ENCODE data around the gene HEPHL1.
A peak's percentile ranks its signal among the peaks of the same experiment; 100 is the strongest.

Gene HEPHL1

DNA sequence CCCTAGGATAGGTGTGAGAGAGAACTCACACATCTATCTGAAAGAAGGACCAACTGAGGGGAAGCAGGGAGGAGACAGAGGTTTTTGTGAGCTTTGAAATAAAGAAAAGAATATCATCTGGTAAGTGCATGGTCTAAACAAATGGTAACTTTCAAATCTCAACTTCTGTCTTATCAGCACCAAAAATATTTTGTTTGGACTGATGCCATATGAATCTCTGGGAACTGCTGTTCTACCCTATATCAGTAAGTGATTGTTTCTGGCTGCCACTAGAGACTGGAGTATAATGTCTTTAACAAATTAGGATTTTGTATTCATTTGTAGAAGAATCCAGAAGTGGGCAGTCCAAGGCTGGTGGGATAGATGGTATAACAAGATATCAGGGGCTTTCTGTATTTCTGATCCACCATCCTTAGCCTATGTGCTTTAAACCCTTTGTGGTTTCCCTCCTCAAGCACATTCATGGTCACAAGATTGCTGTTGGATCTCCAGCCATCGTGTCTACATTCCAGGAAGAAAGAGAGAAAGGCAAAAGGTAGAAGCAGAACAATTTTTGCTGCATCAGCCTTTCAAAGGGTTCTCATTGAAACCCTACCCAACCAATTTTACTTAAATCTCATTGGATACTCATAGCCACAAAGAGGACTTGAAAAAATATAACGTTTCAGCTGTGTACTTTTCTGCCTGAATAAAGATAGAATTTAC lies 4.7 kb downstream of the HEPHL1 start:
- no peak for DNase-seq

DNA sequence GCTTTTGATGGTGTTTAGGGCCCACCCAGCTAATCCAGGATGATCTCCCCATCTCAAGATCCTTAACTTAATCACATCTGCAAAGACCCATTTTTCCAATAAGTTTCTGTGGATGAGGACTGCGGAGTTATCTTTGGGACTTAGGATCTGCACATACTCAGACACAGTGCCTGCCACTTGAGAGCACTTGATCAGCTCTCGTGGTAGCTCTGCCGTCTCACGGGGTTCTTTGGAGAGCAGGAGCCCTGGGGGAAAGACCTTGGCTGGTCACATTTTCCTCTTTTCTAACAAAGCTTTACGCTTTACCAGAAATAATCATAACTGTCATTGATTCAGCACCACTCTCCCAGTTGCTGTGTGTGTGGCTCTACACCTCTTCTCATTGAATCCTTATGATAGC lies 6.1 kb downstream of the HEPHL1 start:
- DNase-seq, result no peak

DNA sequence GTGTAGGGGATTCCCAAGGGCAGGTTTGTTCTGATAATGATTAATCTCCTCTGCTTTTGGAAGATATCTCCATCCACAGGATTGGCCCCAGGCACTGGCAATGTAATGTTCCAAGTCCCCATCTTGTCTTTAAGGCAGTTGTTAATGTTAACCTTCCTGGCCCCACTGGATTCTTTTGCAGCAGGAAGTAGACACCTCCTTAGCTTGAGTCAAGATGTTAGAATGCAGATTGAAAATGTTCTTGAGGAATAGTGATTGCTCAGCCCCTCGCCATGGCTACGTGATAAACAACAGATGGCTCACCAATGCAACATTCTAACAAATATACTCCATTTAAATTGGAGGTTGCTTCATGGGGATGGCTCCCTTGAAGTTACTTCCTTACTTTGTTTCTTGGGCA lies 7.3 kb downstream of the HEPHL1 start:
- DNase-seq, result no peak

DNA sequence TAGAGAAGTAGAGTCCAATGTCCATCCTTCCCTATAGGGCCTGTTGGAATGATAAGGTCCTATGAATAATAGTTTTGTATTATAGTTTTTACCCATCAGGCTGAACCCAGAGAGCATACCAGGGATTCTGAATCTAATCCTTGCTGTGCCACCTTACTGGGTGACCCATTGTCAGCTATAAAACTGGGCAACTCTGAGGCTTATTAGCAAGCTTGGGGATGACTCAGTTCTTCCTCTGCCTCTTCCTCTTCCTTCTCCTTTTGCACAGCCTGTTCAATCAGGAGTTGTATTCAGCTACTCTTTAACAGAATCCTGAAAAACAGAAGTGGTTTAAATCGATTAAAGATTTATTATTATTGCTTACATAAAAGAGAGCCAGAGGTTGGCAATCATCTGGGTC lies 8.9 kb downstream of the HEPHL1 start:
- no peak for DNase-seq

DNA sequence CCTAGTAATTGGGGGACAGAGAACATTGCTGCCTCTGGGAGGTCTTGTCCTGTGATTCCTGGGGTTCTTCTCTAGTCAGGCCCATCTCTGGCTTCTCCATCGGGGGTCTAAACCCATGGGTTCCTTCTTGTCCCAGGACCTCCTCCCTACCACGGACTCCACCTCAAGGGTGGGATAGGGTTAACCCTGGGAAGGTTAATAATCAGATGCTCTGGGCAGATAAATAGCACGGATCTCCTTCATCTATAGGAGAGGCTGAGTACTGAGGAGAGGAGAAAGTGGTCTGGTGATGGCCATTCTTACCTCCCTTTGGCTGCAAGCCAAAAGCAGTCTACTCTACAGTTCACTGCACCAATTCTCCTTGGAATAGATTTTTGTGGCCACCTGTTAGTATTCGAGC lies 10.5 kb downstream of the HEPHL1 start:
- DNase-seq, result no peak

DNA sequence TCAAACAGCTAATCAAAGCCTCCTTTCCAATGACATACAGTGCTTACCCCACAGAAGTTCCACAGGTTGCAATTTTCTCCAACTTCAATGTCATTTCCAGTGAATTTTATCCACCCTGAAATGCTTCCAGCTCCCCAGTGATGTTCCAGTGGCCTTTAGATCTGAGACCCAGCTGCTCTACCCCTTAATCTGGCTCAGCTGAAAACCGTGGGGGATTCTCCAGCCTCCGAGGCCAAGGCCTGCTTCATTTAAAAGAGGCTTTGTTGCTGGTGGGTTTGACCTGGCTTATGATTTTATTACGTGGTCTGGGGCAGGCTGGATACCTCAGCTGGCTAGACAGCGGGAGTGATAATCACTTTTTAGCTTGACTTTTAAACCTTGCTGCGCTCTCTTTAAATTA lies 10.9 kb downstream of the HEPHL1 start:
- DNase-seq, result no peak

DNA sequence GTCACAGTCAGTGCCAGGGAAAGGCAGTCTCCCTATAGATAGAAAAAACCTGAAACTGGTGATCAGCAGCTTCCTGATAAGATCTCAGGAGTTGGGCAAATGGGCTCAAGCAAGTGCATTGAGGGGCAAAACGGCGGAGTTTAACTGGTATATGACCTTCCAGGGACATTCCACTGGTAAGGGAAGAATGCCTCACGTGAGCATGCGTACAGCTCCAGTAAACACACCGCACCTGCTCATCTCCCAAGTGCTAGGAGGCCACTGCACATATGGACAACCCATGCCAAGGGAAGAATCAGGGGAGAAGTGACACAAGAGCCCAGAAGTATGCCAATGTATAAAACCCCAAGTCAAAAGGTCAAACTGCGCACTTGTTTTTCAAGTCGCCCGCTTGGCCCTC lies 11.6 kb downstream of the HEPHL1 start:
- DNase-seq, result no peak

DNA sequence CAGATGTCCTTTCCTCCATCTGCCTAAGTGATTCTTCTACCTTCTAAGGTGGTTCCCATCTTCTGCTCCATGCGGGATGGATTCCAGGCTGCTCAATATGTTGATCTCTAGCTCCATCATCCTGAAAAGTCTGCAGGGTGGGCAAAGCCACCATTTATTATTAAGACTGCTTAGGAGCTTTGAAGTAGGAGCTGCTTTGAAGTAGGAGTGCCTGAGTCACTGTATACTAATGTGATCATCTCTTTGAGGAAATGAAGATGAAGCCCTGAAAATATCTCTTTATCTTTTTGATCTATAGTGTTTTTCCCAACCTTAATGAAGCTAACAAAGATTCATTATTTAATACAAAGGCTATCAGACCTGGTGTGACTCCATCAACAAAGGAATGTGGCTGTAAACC lies 13.1 kb downstream of the HEPHL1 start:
- no peak for DNase-seq

DNA sequence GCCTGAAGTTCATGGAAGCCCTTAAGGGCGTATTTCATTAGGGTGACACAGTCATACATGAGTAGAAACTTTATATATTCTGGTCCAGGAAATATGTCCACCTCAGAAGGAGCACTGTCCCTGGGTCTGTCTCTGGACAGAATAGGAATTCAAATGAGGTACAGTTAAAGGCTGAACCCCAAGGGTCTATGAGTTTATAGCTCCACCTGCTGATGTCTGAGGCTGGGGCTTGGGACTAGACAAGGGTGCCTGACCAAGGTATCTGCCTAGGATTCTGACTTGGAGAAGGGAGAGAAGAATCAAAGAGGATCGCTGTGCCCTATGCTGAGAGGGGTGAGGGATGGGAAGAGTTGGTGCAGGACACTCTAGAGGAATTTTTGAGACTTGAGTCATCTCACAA lies 14.9 kb downstream of the HEPHL1 start:
- DNase-seq, result no peak

DNA sequence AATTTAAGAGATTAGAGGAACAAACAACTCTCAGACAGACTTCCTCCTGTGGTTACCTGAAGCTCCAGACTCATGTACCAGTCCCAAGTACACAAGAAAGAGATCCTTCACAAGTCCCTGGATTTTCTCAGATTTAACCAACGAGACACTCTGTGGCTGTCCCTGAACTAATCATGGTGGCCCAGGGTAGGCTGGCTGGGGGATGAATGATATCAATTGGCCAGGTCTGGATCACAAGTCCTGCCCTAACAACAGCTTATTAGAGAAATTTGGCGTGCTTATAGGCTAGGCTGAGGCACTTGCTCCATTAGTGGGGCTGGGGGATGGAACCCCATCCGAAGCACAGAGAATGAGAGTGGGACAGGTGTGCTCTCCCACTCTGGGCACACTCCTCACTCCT lies 22.1 kb downstream of the HEPHL1 start:
- DNase-seq, result no peak

DNA sequence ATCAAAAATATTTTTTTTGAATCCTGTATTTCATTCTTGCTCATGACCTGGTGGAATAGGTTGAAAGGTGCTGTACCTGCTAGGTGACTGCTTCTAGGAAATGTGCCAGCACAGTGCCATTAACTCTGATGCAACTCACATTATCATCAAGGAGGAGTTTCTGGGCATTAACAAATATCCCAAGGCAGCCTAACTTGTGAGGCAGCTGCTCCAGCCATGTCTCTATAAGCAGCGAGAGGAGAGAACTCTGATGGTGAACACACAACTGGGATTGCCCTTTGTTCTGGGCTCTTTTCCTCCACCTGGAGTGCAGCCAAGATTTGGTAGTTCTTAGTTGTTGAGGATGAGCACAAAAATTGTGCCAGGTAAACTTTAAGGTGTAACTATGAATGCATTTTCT lies 25.6 kb downstream of the HEPHL1 start:
- no peak for DNase-seq

DNA sequence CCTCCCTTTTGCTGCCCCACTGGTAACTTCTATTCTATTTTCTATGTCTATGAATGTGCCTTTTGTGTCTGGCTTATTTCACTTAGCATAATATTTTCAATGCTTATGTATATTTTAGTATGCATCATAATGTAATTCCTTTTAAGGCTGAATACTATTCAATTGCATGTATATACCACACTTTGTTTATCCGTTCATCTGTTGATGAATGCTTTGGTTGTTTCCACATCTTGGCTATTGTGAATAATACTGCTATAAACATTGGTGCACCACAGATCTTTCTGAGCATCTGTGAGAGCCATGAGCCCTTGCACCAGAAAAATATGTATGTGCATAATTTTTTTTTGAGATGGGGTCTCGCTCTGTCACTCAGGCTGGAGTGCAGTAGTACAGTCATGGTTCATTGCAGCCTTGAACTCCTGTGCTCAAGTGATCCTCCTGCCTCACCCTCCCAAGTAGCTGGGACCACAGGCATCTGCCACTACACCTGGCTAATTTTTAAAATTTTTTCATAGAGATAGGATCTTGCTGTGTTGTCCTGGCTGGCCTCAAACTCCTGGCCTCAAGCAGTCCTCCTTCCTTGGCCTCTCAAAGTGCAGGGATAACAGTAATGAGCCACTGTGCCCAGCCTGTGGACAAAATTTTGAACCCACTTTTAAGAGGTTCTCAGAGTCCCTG lies 27.0 kb downstream of the HEPHL1 start:
- no peak for DNase-seq

DNA sequence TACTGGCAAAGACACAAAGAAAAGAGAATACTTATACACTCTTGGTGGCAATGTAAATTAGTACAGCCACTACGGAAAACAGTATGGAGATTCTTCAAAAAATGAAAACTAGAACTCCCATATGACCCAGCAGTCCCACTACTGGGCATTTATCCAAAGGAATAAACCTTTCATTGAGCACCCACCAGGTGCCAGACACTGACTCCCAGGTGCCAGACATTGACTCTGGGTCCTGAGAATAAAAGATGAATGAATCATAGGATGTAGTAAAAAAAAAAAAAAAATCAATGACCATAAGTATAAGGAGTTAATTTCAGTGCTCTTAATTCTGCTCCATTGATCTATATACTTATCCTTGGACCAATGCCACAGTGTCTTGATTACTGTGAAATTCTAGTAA lies 28.2 kb downstream of the HEPHL1 start:
- peak; percentile 92 for DNase-seq

DNA sequence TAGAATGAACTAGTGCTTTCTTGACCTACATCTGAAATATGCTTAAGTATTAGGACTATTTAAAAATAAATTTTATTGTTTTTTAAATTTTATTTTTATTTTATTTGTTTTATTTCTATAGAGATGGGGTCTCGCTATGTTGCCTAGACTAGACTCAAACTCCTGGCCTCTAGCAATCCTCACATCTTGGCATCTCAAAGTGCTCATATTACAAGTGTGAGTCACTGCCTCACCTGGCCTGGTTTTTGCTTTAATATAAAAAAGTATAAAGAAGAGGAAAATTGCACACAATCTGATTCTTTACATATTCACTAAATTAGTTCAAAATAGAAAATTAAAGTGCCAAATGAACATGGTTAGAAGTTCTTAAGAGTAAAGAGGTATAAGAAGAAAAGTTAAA lies 37.5 kb downstream of the HEPHL1 start:
- DNase-seq, result no peak

DNA sequence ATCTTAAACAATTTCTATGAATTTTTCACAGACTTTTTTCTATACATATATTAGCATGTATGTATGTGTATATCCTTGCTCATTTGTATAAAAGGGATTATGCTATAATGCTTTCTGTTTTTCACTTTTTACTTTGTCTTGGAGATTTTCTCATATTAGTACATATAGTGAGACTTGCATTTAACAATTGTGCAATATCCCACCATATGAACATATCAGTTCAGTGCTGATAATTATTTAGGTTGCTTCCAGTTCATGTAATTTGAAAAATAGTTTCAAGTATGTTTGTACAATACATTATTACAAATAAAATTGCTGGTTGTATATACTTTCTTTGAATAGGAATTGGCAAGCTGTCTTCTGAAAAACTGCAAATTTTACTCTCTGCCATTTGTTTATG lies 37.9 kb downstream of the HEPHL1 start:
- no peak for DNase-seq

DNA sequence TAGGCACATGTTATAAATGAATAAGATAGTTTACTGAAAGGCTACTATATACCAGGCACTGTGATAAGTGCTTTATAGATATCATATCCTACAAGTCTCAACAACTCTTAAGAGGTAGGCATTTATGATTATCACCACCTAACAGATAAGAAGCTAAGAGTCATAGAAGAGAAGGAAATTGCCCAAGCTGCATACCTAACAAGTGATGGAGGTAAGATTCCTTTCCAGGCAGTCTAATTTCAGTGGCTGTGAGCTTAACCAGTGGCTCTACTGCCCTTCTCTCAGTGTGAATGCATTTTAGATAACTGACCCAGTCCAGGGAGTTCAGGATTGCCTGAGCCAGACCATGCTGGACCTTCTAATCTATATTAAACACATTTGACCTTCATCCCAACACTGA lies 39.2 kb downstream of the HEPHL1 start:
- DNase-seq, result no peak

DNA sequence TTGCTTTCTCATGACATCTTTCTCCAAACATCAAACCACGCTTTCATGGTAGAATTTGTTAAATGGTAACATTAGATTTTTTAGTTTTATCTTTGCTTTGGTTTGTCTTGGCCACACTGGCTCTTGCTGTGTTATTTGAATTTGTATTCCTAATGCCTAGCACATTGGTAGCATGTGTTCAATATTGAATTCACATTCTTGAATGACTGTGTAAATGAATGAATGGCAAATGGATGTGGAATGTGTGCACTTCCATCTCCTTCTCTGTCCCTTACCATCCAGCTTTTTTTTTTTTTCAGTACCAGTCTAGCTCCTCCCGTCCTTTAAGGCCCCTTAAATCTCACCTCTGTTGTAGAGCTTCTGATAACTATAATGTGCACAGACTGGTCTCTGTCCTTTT lies 41.2 kb downstream of the HEPHL1 start:
- DNase-seq, result no peak

DNA sequence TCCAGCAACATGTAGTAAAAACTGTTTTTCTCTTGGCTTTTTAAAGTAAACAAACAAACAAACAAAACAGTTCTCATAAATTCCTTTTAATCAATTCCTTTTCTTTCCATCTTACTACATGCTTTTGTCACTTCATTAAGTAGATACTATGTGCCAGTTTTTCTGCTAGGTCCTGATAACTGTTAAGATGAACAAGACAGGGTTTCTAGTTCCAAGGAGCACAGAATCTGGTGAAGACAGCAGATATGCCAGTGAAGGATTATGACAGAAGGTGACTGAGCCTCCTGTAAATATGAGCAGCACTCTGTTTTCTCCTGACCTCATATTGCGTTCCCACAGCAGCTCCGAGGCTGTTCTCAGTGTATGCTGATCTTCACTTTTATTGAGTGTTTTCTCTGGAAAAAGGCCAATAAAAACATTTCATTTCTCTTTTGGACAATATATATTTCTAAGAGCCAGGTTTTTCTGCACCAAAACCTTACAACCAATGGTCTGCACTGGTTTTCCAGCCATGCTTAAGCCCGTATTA lies 45.8 kb downstream of the HEPHL1 start:
- no peak for DNase-seq

DNA sequence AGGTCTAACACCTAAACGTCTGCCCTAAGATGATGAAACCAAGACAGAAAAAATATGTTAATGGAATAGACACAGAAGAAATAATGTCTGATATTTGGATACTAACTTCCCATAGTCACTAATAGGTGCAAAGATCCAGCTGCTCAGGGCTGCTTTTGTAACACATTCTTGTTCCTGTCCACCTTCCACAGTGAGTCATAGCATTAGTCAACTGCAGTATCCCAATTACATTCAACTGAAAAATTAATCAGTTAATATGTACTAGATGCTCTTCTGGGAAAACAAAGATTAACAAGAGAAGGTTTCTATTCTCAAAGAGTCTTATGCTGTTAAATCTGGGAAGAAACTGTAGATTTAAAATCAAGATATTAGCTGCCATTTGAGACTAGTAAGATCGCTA lies 47.6 kb downstream of the HEPHL1 start:
- no peak for DNase-seq

DNA sequence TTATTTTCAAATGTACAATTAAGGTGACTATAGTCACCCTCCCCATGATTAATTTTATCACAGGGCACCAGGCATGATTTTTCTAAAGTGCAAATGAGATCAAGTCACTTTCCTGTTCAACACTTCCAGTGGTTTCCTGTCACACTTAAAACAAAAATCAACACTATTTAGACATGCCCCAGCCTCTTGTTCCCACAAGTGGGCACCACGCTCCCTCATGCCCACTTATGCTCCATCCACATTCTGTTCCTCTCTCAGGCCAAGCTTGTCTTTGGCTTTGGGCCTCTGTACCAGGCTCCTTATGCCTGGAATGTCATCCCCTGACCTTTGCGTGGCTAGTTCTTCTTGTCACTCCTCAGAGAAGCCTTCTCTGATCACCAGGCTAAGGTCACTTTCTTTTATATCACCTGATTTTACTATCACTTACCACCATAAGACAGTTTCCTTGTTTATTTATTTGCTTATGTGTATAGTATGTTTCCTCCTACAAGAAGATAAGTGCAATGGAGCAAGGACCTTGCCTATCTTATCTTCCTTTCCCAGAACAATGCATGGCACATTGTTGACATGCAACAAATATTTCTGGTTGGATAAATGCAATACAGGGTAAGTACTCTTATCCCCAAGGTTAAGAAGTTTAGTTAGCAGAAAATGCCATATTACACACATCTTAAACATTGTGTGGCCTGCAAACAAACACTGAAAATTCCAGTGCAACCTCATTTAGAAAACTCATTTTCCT lies 56.6 kb downstream of the HEPHL1 start:
- DNase-seq, result no peak

DNA sequence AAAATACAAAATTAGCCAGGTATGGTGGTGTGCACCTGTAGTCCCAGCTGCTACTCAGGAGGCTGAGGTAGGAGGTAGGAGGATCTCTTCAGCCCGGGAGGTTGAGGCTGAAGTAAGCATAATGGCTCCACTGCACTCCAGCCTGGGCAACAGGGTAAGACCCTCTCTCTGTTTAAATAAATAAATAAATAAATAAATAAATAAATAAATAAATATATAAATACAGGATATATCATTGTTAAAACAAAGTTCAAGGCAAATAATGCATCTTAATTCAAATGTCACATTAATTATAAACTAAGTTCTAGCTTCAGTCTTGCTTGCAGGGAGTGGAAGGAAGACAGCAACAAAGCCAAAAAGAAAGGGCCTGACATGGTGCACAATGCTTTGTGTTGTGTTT lies 63.0 kb downstream of the HEPHL1 start:
- no peak for DNase-seq

DNA sequence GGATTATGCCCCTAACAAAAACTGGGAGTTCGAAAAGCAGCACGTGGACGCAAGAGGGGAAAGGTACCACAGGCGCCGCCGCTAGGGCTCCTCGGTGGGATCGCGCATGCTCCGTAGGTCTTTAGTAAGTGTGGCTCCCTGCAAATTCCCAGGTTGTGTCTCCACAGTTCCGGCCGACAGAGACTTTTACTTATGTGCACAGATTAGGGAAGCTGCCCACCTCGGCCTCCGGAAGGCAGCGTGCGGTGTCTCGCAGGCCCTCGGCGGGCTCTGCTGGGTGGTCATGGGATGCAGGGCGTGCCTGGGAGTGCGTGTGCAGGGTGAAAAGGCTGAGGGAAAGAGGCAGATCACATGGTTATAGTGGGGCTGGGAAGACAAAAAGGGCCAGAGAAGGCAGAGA lies 67.8 kb downstream of the HEPHL1 start:
- DNase-seq, result no peak

DNA sequence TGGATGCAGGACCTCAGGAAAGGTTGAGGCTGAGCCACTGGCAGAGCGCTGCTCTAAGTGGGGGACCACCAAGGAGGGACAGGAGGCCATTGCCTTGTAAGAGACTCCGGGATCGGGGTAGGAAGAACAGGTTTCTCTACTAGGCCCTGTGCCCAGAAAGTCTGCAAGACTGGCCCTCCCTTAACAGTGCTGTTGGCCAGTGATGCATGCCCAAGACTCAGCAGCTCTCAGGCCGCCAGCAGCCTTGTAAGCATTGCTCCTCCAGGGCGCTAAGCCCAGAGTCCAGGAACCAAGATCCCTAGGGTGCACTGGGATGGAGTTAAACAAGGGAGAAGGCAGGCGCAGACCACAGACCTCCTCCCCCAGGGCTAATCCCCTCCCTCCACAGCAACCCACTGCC lies 68.2 kb downstream of the HEPHL1 start:
- DNase-seq, result no peak

DNA sequence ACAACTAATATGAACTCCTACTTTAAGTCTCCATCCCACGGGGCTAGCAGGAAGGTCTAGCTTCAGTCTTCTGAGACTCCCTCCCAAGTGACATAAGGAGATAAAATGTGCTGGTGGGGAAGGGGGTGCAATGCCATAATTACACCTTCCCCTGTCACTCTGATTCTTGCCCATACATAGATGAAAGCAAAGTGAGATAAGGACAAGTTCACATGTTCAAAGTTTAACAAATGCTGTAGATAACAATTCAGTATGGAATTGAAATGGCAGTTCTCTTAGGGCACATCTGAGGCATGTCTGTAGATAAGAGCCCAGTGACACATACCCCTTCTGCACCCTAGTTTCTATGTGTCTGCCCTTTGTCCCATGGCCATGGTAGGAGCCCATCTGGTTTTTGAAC lies 69.2 kb downstream of the HEPHL1 start:
- no peak for DNase-seq
